Astrocyte (in vitro differentiated cells and primary cell): ENCODE data around the gene USP34. TPM values are rescaled to one million over a fixed set of nuclear protein-coding genes. Genes with fewer than 3 reads are reported as not detected.

Source experiments
- DNase-seq: peaks from one replicate; pipeline ENCODE4 v3.0.0-alpha.2; 2010; ENCODE audit warnings: low read depth
- FAIRE-seq: peaks from 2 replicates; lab custom pipeline; 2011; peaks lifted over from hg19 to GRCh38; lab: Jason Lieb, UNC
- H2AFZ ChIP-seq: 2 replicates; pipeline ENCODE4 v1.6.0; 2012; ENCODE audit warnings: low read depth, low read length, inconsistent platforms
- H3K27ac ChIP-seq: 2 replicates; pipeline ENCODE4 v1.5.1; 2011; ENCODE audit warnings: low read depth, low read length, inconsistent platforms
- H3K27me3 ChIP-seq: 2 replicates; pipeline ENCODE4 v1.6.0; 2011; ENCODE audit warnings: low read length, inconsistent platforms; ENCODE audit not compliant: insufficient read depth
- H3K36me3 ChIP-seq: 2 replicates; pipeline ENCODE4 v1.5.1; 2011; ENCODE audit warnings: low read length, inconsistent platforms; ENCODE audit not compliant: insufficient read depth
- H3K4me1 ChIP-seq: 2 replicates; pipeline ENCODE4 v1.5.1; 2011; ENCODE audit warnings: low read length, inconsistent platforms; ENCODE audit not compliant: insufficient read depth
- H3K4me2 ChIP-seq: 2 replicates; pipeline ENCODE4 v1.6.0; 2012; ENCODE audit warnings: low read length, inconsistent platforms
- H3K4me3 ChIP-seq: 2 replicates; pipeline ENCODE4 v1.5.1; 2011; ENCODE audit warnings: low read depth, mild to moderate bottlenecking, low read length, inconsistent platforms; ENCODE audit not compliant: insufficient read depth
- H3K79me2 ChIP-seq: 2 replicates; pipeline ENCODE4 v1.6.0; 2012; ENCODE audit warnings: mild to moderate bottlenecking, low read length, inconsistent platforms; ENCODE audit not compliant: insufficient read depth
- H3K9ac ChIP-seq: 2 replicates; pipeline ENCODE4 v1.6.0; 2012; ENCODE audit warnings: mild to moderate bottlenecking, low read length, inconsistent platforms
- H3K9me3 ChIP-seq: 2 replicates; pipeline ENCODE4 v1.5.1; 2012; ENCODE audit warnings: low read depth, mild to moderate bottlenecking, low read length, inconsistent platforms; ENCODE audit not compliant: insufficient read depth
- H4K20me1 ChIP-seq: 2 replicates; pipeline ENCODE4 v1.6.0; 2012; ENCODE audit warnings: low read length, inconsistent platforms; ENCODE audit not compliant: insufficient read depth
- H3K27ac Mint-ChIP-seq: one replicate; pipeline ENCODE4 v1.8.0; 2021; ENCODE audit warnings: mild to moderate bottlenecking, mixed read lengths; ENCODE audit not compliant: unreplicated experiment
- H3K27me3 Mint-ChIP-seq: one replicate; pipeline ENCODE4 v1.8.0; 2021; ENCODE audit warnings: low read depth, mixed read lengths; ENCODE audit not compliant: unreplicated experiment
- H3K36me3 Mint-ChIP-seq: one replicate; pipeline ENCODE4 v1.8.0; 2021; ENCODE audit warnings: low read depth, mixed read lengths; ENCODE audit not compliant: unreplicated experiment
- H3K4me1 Mint-ChIP-seq: one replicate; pipeline ENCODE4 v1.8.0; 2021; ENCODE audit warnings: low read depth, mixed read lengths; ENCODE audit not compliant: unreplicated experiment
- H3K4me3 Mint-ChIP-seq: one replicate; pipeline ENCODE4 v1.8.0; 2021; ENCODE audit warnings: mild to moderate bottlenecking, moderate library complexity, mixed read lengths; ENCODE audit not compliant: unreplicated experiment
- H3K9me3 Mint-ChIP-seq: one replicate; pipeline ENCODE4 v1.8.0; 2021; ENCODE audit warnings: mild to moderate bottlenecking, mixed read lengths; ENCODE audit not compliant: unreplicated experiment
- CTCF ChIP-seq: IDR thresholded peaks from 2 replicates; pipeline ENCODE4 v1.5.1; 2011; ENCODE audit warnings: low read depth, mild to moderate bottlenecking, inconsistent platforms, low read length, moderate library complexity; ENCODE audit not compliant: insufficient read depth
- EZH2 ChIP-seq: IDR thresholded peaks from 2 replicates; pipeline ENCODE4 v1.6.1; 2012; ENCODE audit warnings: mild to moderate bottlenecking, low read length, inconsistent platforms; ENCODE audit not compliant: insufficient read depth
- total RNA-seq: library from RNA; stranded (reverse); gene quantifications from 2 replicates; pipeline ENCODE4 v1.2.1, GENCODE V29; 2021

USP34 gene
- total RNA-seq, 1 donor from 2014 or later: 99.9 TPM

DNA sequence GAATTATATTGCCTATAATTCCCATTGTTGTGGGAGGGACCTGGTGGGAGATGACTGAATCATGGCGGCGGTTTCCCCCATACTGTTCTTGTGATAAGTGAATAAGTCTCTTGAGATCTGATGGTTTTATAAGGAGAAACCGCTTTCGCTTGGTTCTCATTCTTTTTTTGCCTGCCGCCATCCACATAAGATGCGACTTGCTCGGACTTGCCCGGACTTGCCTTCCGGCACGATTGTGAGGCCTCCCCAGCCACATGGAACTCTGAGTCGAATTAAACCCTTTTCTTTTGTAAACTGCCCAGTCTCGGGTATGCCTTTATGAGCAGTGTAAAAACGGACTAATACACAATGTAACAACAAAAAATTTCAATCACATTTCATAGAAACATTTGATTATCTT is 193.1 kb downstream of the USP34 start:
- TF ChIP-seq EZH2 (no peak), CTCF (no peak)
- no peaks in the 10 kb centered on the region for H3K27me3 ChIP-seq
- H3K9me3 ChIP-seq: no peaks in the 10 kb centered on the region
- Mint-ChIP-seq H3K9me3 (peaks cover 2% of the 10 kb centered on the region), H3K4me3 (no peak overlapping the region), H3K36me3 (peaks cover 16% of the 10 kb centered on the region), H3K4me1 (peaks cover 2% of the 10 kb centered on the region), H3K27me3 (no peaks in the 10 kb centered on the region), H3K27ac (no peak overlapping the region)
- no peak overlapping the region for H2AFZ ChIP-seq
- H3K9ac ChIP-seq: no peak overlapping the region
- H3K27ac ChIP-seq: no peak overlapping the region
- peaks cover 20% of the 10 kb centered on the region for H3K36me3 ChIP-seq
- H3K4me1 ChIP-seq: peaks cover 9% of the 10 kb centered on the region
- no peak for DNase-seq
- H4K20me1 ChIP-seq: no peaks in the 10 kb centered on the region
- no peak overlapping the region for H3K4me3 ChIP-seq
- no peaks in the 10 kb centered on the region for H3K79me2 ChIP-seq
- no peak overlapping the region for H3K4me2 ChIP-seq
- FAIRE-seq: no peak

DNA sequence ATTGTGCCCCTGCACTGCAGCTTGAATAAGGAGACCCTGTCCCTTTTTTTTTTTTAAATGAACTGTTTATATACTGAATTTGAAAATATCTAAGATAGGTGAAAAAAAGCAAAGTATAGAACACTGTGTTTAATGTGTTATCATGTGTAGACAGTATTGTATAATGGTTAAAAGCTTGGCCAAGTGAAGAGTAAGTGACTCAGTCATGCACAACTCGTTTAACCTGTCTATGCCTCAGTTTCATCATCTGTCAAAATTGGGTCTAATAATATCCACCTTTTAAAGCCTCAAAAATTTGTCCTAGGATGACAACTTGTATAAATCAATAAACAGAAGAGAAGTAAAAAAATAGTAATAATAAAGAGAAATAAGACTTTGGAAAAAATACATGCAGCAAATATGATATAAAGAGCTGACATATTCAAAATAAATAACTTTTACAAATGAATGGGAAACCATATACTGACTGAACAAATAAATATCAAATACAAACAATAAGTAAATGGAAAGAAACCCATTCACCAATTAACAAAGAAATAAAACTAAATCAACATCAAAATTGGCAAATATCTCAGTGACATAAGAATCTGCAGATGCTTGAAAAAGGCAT is 195.2 kb downstream of the USP34 start:
- no peak overlapping the region for H3K4me3 ChIP-seq
- H3K4me3 Mint-ChIP-seq: no peak overlapping the region
- no peaks in the 10 kb centered on the region for H3K27me3 ChIP-seq
- H2AFZ ChIP-seq: no peak overlapping the region
- H3K4me2 ChIP-seq: no peak overlapping the region
- H3K36me3 ChIP-seq: peaks cover 12% of the 10 kb centered on the region
- peaks cover 2% of the 10 kb centered on the region for H3K9me3 Mint-ChIP-seq
- no peaks in the 10 kb centered on the region for H4K20me1 ChIP-seq
- no peak overlapping the region for H3K9ac ChIP-seq
- H3K27me3 Mint-ChIP-seq: no peaks in the 10 kb centered on the region
- no peak overlapping the region for H3K27ac Mint-ChIP-seq
- H3K36me3 Mint-ChIP-seq: peaks cover 13% of the 10 kb centered on the region
- DNase-seq (no peak), FAIRE-seq (no peak)
- H3K79me2 ChIP-seq: no peaks in the 10 kb centered on the region
- peaks cover 14% of the 10 kb centered on the region for H3K4me1 ChIP-seq
- no peaks in the 10 kb centered on the region for H3K9me3 ChIP-seq
- H3K27ac ChIP-seq: no peak overlapping the region
- H3K4me1 Mint-ChIP-seq: peaks cover 6% of the 10 kb centered on the region
- TF ChIP-seq EZH2 (no peak), CTCF (no peak)

GRCh38 chr2:61272421-61273070 is 198.3 kb downstream of the USP34 start:
- Mint-ChIP-seq H3K9me3 (no peaks in the 10 kb centered on the region), H3K27ac (no peak overlapping the region), H3K4me3 (no peak overlapping the region), H3K27me3 (no peaks in the 10 kb centered on the region), H3K36me3 (peaks cover 8% of the 10 kb centered on the region), H3K4me1 (peaks cover 6% of the 10 kb centered on the region)
- peak overlapping the region; percentile 57 for H3K4me2 ChIP-seq
- H4K20me1 ChIP-seq: no peaks in the 10 kb centered on the region
- H3K27ac ChIP-seq: peak overlapping the region; percentile 32
- TF ChIP-seq EZH2: no peak
- no peak for TF ChIP-seq CTCF
- no peak overlapping the region for H2AFZ ChIP-seq
- H3K36me3 ChIP-seq: peaks cover 17% of the 10 kb centered on the region
- no peaks in the 10 kb centered on the region for H3K27me3 ChIP-seq
- peaks cover 14% of the 10 kb centered on the region for H3K4me1 ChIP-seq
- no peaks in the 10 kb centered on the region for H3K79me2 ChIP-seq
- H3K9ac ChIP-seq: peak overlapping the region; percentile 3
- no peaks in the 10 kb centered on the region for H3K9me3 ChIP-seq
- DNase-seq (no peak), FAIRE-seq (no peak)
- no peak overlapping the region for H3K4me3 ChIP-seq
